Thoracic aorta (tissue), 2 donors: ENCODE data around the gene CASKIN2. TPM values are rescaled to one million over a fixed set of nuclear protein-coding genes. Genes with fewer than 3 reads are reported as not detected.
A peak's percentile ranks its signal among the peaks of the same experiment; 100 is the strongest.

Experiments used
- ATAC-seq: fragments of 150-250 bp; one replicate; pipeline ENCODE4 v1.8.0; 2017; ENCODE audit warnings: low read depth; ENCODE audit not compliant: insufficient number of reproducible peaks, low FRiP score
- DNase-seq: peaks from one replicate; pipeline ENCODE4 v3.0.0-alpha.2; 2020; ENCODE audit warnings: low spot score
- H3K27ac ChIP-seq, 2 donors: fragments of 200-600 bp; sonication (generic); 1 replicate in 1 of 2; 2 replicates in 1 of 2; pipeline ENCODE4 v1.5.1; 2016; ENCODE audit warnings: mild to moderate bottlenecking in 2 of 2, moderate library complexity in 2 of 2
- H3K27me3 ChIP-seq: fragments of 200-600 bp; sonication (generic); replicated peaks from 2 replicates; pipeline ENCODE4 v1.6.0; 2016; ENCODE audit warnings: mild to moderate bottlenecking; ENCODE audit not compliant: insufficient read depth
- H3K36me3 ChIP-seq: fragments of 200-600 bp; sonication (generic); one replicate; pipeline ENCODE4 v1.5.1; 2016
- H3K4me1 ChIP-seq, 2 donors: fragments of 200-600 bp; sonication (generic); 1 replicate in 1 of 2; 2 replicates in 1 of 2; pipeline versions ENCODE4 v1.5.1 to v1.6.0; 2016; ENCODE audit warnings: low read depth in 2 of 2, mild to moderate bottlenecking in 1 of 2; ENCODE audit not compliant: control insufficient read depth in 1 of 2
- H3K4me3 ChIP-seq: fragments of 200-600 bp; sonication (generic); 2 replicates; pipeline ENCODE4 v1.5.1; 2016; ENCODE audit warnings: mild to moderate bottlenecking
- H3K9me3 ChIP-seq: fragments of 200-600 bp; sonication (generic); 2 replicates; pipeline ENCODE4 v1.5.1; 2016
- total RNA-seq, 2 donors: library from RNA; depleted of rRNA; stranded (reverse); fragments of >200 nt; gene quantifications; one replicate each; pipeline versions ENCODE4 v1.1.0 to v1.2.3, GENCODE V29; 2016
- TF ChIP-seq, protein P1 (sequence below): fragments of 200-600 bp; sonication (generic); IDR thresholded peaks from one replicate; pipeline ENCODE4 v1.5.1; 2019; ENCODE audit warnings: antibody characterized with exemption

The CASKIN2 gene
- total RNA-seq, 2 donors from 2014 or later = 26.0 to 32.4 TPM

- TF ChIP-seq, protein P1, sequence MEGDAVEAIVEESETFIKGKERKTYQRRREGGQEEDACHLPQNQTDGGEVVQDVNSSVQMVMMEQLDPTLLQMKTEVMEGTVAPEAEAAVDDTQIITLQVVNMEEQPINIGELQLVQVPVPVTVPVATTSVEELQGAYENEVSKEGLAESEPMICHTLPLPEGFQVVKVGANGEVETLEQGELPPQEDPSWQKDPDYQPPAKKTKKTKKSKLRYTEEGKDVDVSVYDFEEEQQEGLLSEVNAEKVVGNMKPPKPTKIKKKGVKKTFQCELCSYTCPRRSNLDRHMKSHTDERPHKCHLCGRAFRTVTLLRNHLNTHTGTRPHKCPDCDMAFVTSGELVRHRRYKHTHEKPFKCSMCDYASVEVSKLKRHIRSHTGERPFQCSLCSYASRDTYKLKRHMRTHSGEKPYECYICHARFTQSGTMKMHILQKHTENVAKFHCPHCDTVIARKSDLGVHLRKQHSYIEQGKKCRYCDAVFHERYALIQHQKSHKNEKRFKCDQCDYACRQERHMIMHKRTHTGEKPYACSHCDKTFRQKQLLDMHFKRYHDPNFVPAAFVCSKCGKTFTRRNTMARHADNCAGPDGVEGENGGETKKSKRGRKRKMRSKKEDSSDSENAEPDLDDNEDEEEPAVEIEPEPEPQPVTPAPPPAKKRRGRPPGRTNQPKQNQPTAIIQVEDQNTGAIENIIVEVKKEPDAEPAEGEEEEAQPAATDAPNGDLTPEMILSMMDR = no peak
- no peak for DNase-seq
- Histone ChIP-seq H3K4me1 (peaks cover 16 to 45% of the 10 kb centered on the region in 2 donors), H3K27ac (no peak overlapping the region), H3K4me3 (no peak overlapping the region), H3K27me3 (no peaks in the 10 kb centered on the region), H3K36me3 (peaks cover 9% of the 10 kb centered on the region), H3K9me3 (no peaks in the 10 kb centered on the region)
- no peak for ATAC-seq
Observed at GRCh38 chr17:75472119-75472518, 43.2 kb downstream of the CASKIN2 start.

- no peaks in the 10 kb centered on the region for H3K9me3 ChIP-seq
- no peaks in the 10 kb centered on the region for H3K27me3 ChIP-seq
- peaks cover 9% of the 10 kb centered on the region for H3K36me3 ChIP-seq
- no peak overlapping the region for H3K4me3 ChIP-seq
- TF ChIP-seq, protein P1 = no peak
- no peak overlapping the region for H3K27ac ChIP-seq
- ATAC-seq = no peak
- DNase-seq = no peak
- peaks cover 8 to 35% of the 10 kb centered on the region in 2 donors for H3K4me1 ChIP-seq
Observed at GRCh38 chr17:75471207-75471606, 44.1 kb downstream of the CASKIN2 start.

DNA sequence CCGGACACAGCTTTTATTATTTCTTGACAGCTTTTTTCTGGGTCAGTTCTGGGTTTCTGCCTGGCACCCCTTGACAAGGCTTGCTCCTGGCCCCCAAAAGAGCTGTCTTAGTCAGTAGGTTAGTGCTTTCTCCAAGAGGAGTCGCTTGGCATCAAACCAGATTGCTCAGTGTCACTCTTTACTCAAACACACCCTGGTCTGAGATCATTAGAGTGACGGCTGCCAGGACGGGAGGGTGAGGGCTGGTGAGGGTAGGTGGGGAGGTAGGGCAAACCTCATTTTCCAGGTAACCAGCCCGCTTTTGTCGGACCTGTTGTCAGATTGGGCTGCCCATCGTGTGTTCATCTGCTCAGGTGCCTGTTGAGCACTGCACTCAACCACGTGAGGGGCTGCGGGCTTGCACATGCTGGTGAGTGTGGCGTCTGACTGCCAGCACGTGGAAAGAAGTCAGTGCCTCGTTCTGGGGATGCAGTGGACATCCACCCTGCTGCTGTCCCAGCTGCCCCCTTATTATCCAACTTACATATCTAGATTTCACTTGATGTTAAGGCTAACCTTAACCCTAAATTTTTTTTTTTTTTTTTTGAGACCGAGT lies 46.5 kb downstream of the CASKIN2 start:
- Histone ChIP-seq H3K36me3 (peaks cover 9% of the 10 kb centered on the region), H3K27me3 (no peaks in the 10 kb centered on the region), H3K9me3 (no peaks in the 10 kb centered on the region), H3K4me1 (peaks cover 0 to 19% of the 10 kb centered on the region in 2 donors), H3K4me3 (no peak overlapping the region), H3K27ac (peak overlapping the region; percentile 47 to 86)
- no peak for ATAC-seq
- DNase-seq = no peak
- TF ChIP-seq, protein P1 = no peak

- H3K27ac ChIP-seq = peak overlapping the region; percentile 47 to 86
- TF ChIP-seq, protein P1 = no peak
- no peak for DNase-seq
- no peaks in the 10 kb centered on the region for H3K27me3 ChIP-seq
- H3K4me3 ChIP-seq = peak overlapping the region; percentile 2
- H3K36me3 ChIP-seq = peaks cover 7% of the 10 kb centered on the region
- peaks cover 0 to 25% of the 10 kb centered on the region in 2 donors for H3K4me1 ChIP-seq
- ATAC-seq = peak; percentile 57
- no peaks in the 10 kb centered on the region for H3K9me3 ChIP-seq
Observed at GRCh38 chr17:75468291-75468754, 47.0 kb downstream of the CASKIN2 start.

DNA sequence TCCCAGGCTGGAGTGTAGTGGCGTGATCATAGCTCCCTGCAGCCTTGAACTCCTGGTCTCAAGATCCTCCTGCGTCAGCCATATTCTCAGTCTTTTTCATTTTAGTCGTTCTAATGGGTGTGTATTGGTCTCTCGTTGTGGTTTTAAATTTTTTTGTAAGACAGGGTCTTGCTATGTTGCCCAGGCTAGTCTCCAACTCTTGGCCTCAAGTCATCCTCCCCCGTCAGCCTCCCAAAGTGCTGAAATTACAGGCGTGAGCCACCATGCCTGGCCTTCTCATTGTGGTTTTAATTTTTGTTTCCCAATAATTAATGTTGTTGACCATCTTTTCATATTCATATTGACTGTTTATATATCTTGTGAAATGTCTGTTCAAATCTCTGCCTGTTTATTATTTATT lies 50.3 kb downstream of the CASKIN2 start:
- H3K4me3 ChIP-seq = no peak overlapping the region
- no peak for ATAC-seq
- TF ChIP-seq, protein P1 = no peak
- no peaks in the 10 kb centered on the region for H3K36me3 ChIP-seq
- H3K9me3 ChIP-seq = no peaks in the 10 kb centered on the region
- H3K27me3 ChIP-seq = no peaks in the 10 kb centered on the region
- no peak for DNase-seq
- no peak overlapping the region for H3K27ac ChIP-seq
- peaks cover 3 to 30% of the 10 kb centered on the region in 2 donors for H3K4me1 ChIP-seq
